Fibroblast of lung (primary cell): ENCODE data around the gene IL1RAP. TPM values are rescaled to one million over a fixed set of nuclear protein-coding genes. Genes with fewer than 3 reads are reported as not detected.

ENCODE experiments used
- DNase-seq, 2 donors: peaks; one replicate each; pipeline versions ENCODE4 v3.0.0 to v3.0.0-alpha.2; 2010; ENCODE audit warnings: low read depth in 2 of 2
- H2AFZ ChIP-seq: 2 replicates; pipeline ENCODE4 v1.5.1; 2012; ENCODE audit warnings: low read length, control low read depth, inconsistent platforms
- H3K27ac ChIP-seq: 2 replicates; pipeline ENCODE4 v1.5.1; 2011; ENCODE audit warnings: low read length, control low read depth; ENCODE audit not compliant: insufficient read depth
- H3K27me3 ChIP-seq: 2 replicates; pipeline ENCODE4 v1.5.1; 2011; ENCODE audit warnings: mild to moderate bottlenecking, low read length; ENCODE audit not compliant: control insufficient read depth, insufficient read depth
- H3K36me3 ChIP-seq: 2 replicates; pipeline ENCODE4 v1.5.1; 2011; ENCODE audit warnings: low read length; ENCODE audit not compliant: control insufficient read depth, insufficient read depth
- H3K4me1 ChIP-seq: 2 replicates; pipeline ENCODE4 v1.5.1; 2011; ENCODE audit warnings: low read length; ENCODE audit not compliant: control insufficient read depth, insufficient read depth; ENCODE audit errors: extremely low read depth
- H3K4me2 ChIP-seq: 2 replicates; pipeline ENCODE4 v1.5.1; 2011; ENCODE audit warnings: low read length, control low read depth; ENCODE audit not compliant: insufficient read depth; ENCODE audit errors: extremely low read depth
- H3K4me3 ChIP-seq, 4 experiments: fragments of 200-600 bp in 1 of 4; sonication (generic) in 1 of 4; replicated peaks in 1 of 4; 2 replicates each; pipeline ENCODE4 v1.5.1; 2011 to 2016; ENCODE audit warnings: low read length in 4 of 4, low read depth in 3 of 4, mild to moderate bottlenecking in 3 of 4, control low read depth in 2 of 4, inconsistent platforms in 1 of 4, mixed read lengths in 1 of 4; ENCODE audit not compliant: insufficient read depth in 1 of 4; ENCODE audit errors: control extremely low read depth in 1 of 4
- H3K79me2 ChIP-seq: 2 replicates; pipeline ENCODE4 v1.5.1; 2012; ENCODE audit warnings: mild to moderate bottlenecking, low read length, inconsistent platforms; ENCODE audit not compliant: control insufficient read depth, insufficient read depth
- H3K9ac ChIP-seq: 2 replicates; pipeline ENCODE4 v1.5.1; 2011; ENCODE audit warnings: mild to moderate bottlenecking, low read length, control low read depth; ENCODE audit not compliant: insufficient read depth
- H3K9me3 ChIP-seq: 2 replicates; pipeline ENCODE4 v1.5.1; 2012; ENCODE audit warnings: low read depth, low read length; ENCODE audit not compliant: control insufficient read depth, insufficient read depth
- H4K20me1 ChIP-seq: 2 replicates; pipeline ENCODE4 v1.5.1; 2011; ENCODE audit warnings: low read length; ENCODE audit not compliant: control insufficient read depth, insufficient read depth; ENCODE audit errors: extremely low read depth
- CTCF ChIP-seq, 2 donors: IDR thresholded peaks in 1 of 2; conservative IDR thresholded peaks in 1 of 2; 1 replicate in 1 of 2; 2 replicates in 1 of 2; pipeline ENCODE4 v1.5.1; 2011 to 2012; ENCODE audit warnings: low read length in 2 of 2, control low read depth in 1 of 2, inconsistent platforms in 1 of 2, low read depth in 1 of 2, mild to moderate bottlenecking in 1 of 2
- EZH2 ChIP-seq: IDR thresholded peaks from 2 replicates; pipeline ENCODE4 v1.5.1; 2012; ENCODE audit warnings: low read length, control low read depth, mild to moderate bottlenecking; ENCODE audit errors: missing control alignments
- polyA plus RNA-seq, 2 donors: library from polyadenylated mRNA; depleted of rRNA in 1 of 2; stranded (reverse) in 1 of 2; unstranded in 1 of 2; fragments of >200 nt; gene quantifications; 2 replicates each; pipeline ENCODE4 v1.2.1, GENCODE V29; 2011 to 2012; ENCODE audit warnings: missing spikeins in 1 of 2
- total RNA-seq: library from RNA; depleted of rRNA; stranded (reverse); fragments of >200 nt; gene quantifications from 2 replicates; pipeline ENCODE4 v1.2.1, GENCODE V29; 2014

The IL1RAP gene
- total and polyA plus RNA-seq, 2 donors (not counting 1 experiment from before 2014, with no cell fraction given) = 10.2 to 12.6 TPM

- H2AFZ ChIP-seq = no peak overlapping the region
- TF ChIP-seq CTCF (conservative IDR thresholded peaks at IDR 0.05 in 1 of 2, IDR thresholded peaks at IDR 0.05 in 1 of 2; ENCODE audit: low read depth in 1 of 2, low read length in 2 of 2) (no peak), EZH2 (no peak)
- H3K36me3 ChIP-seq = no peaks in the 10 kb centered on the region
- H4K20me1 ChIP-seq = no peaks in the 10 kb centered on the region
- H3K4me3 ChIP-seq = no peak overlapping the region
- no peak for DNase-seq
- H3K9me3 ChIP-seq = no peaks in the 10 kb centered on the region
- no peaks in the 10 kb centered on the region for H3K79me2 ChIP-seq
- H3K4me1 ChIP-seq = no peaks in the 10 kb centered on the region
- H3K27ac ChIP-seq = no peak overlapping the region
- H3K9ac ChIP-seq = no peak overlapping the region
- H3K4me2 ChIP-seq = no peak overlapping the region
- no peaks in the 10 kb centered on the region for H3K27me3 ChIP-seq
Observed at GRCh38 chr3:190552969-190553759, 39.3 kb downstream of the IL1RAP start.

- Histone ChIP-seq H3K9ac (no peak overlapping the region), H3K27ac (no peak overlapping the region), H3K79me2 (no peaks in the 10 kb centered on the region), H3K4me2 (no peak overlapping the region), H4K20me1 (no peaks in the 10 kb centered on the region), H3K9me3 (no peaks in the 10 kb centered on the region), H2AFZ (no peak overlapping the region), H3K27me3 (no peaks in the 10 kb centered on the region), H3K36me3 (no peaks in the 10 kb centered on the region), H3K4me3 (no peak overlapping the region), H3K4me1 (no peaks in the 10 kb centered on the region)
- no peak for DNase-seq
- TF ChIP-seq EZH2 (no peak), CTCF (conservative IDR thresholded peaks at IDR 0.05 in 1 of 2, IDR thresholded peaks at IDR 0.05 in 1 of 2; ENCODE audit: low read depth in 1 of 2, low read length in 2 of 2) (no peak)
Observed at GRCh38 chr3:190554197-190554596, 40.3 kb downstream of the IL1RAP start.

GRCh38 chr3:190556351-190556750 is 42.5 kb downstream of the IL1RAP start:
- H3K9me3 ChIP-seq = no peaks in the 10 kb centered on the region
- no peak overlapping the region for H2AFZ ChIP-seq
- no peaks in the 10 kb centered on the region for H4K20me1 ChIP-seq
- H3K36me3 ChIP-seq = no peaks in the 10 kb centered on the region
- H3K9ac ChIP-seq = no peak overlapping the region
- no peaks in the 10 kb centered on the region for H3K79me2 ChIP-seq
- H3K4me3 ChIP-seq = no peak overlapping the region
- TF ChIP-seq EZH2 = no peak
- no peaks in the 10 kb centered on the region for H3K27me3 ChIP-seq
- H3K4me1 ChIP-seq = no peaks in the 10 kb centered on the region
- DNase-seq = no peak
- H3K4me2 ChIP-seq = no peak overlapping the region
- no peak overlapping the region for H3K27ac ChIP-seq
